Peyer's patch (tissue), 4 donors: Measurements from ENCODE around the gene LENG9.

ENCODE experiments used
- POLR2A ChIP-seq, 2 donors: fragments of 450-650 bp; IDR thresholded peaks; one replicate each; pipeline ENCODE4 v1.5.1; 2017; ENCODE audit warnings: antibody characterized with exemption in 2 of 2, mild to moderate bottlenecking in 2 of 2, moderate library complexity in 2 of 2
- TF ChIP-seq, protein P1 (sequence below), 6 experiments: fragments of 450-650 bp in 4 of 6; fragments of 200-600 bp in 2 of 6; sonication (generic) in 1 of 6; IDR thresholded peaks; one replicate each; pipeline ENCODE4 v1.5.1; 2017 to 2019; ENCODE audit warnings: antibody characterized with exemption in 6 of 6, mild to moderate bottlenecking in 3 of 6, moderate library complexity in 1 of 6

DNA sequence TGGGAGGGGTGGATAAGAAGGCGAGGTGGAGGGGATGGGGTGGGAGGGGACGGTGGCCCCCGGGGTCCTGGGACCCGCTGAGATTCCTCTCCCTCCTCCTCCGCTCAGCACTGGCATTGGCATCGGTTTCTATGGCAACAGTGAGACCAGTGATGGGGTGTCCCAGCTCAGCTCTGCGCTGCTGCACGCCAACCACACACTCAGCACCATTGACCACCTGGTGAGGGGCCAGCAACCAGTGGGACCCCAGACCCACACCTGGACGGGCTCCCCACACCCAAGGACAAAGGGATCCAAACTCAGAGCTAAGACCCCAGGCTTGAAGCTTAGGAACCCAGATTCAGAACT lies 42.4 kb downstream of the LENG9 start:
- no peak for TF ChIP-seq POLR2A (IDR thresholded peaks at IDR 0.05)
- TF ChIP-seq, protein P1, sequence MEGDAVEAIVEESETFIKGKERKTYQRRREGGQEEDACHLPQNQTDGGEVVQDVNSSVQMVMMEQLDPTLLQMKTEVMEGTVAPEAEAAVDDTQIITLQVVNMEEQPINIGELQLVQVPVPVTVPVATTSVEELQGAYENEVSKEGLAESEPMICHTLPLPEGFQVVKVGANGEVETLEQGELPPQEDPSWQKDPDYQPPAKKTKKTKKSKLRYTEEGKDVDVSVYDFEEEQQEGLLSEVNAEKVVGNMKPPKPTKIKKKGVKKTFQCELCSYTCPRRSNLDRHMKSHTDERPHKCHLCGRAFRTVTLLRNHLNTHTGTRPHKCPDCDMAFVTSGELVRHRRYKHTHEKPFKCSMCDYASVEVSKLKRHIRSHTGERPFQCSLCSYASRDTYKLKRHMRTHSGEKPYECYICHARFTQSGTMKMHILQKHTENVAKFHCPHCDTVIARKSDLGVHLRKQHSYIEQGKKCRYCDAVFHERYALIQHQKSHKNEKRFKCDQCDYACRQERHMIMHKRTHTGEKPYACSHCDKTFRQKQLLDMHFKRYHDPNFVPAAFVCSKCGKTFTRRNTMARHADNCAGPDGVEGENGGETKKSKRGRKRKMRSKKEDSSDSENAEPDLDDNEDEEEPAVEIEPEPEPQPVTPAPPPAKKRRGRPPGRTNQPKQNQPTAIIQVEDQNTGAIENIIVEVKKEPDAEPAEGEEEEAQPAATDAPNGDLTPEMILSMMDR (IDR thresholded peaks at IDR 0.05), result no peak
